ENCODE measurements around the gene RFC5. TPM values are rescaled to one million over a fixed set of nuclear protein-coding genes. Genes with fewer than 3 reads are reported as not detected.

Gene RFC5
- total RNA-seq, 1 experiment from 2014 or later, result 78.6 TPM

- Histone ChIP-seq H3K4me1 (ENCODE audit: control insufficient read depth in 1 of 2, insufficient read depth in 2 of 2, low read length in 2 of 2) (no peaks in the 10 kb centered on the region), H3K4me2 (ENCODE audit: low read length) (no peak overlapping the region), H3K27ac (ENCODE audit: low read depth, low read length) (no peak overlapping the region), H4K20me1 (ENCODE audit: insufficient read depth) (no peaks in the 10 kb centered on the region), H3K79me2 (ENCODE audit: insufficient read depth, low read length) (peaks cover 20% of the 10 kb centered on the region), H3K9ac (ENCODE audit: low read length) (no peak overlapping the region), H3K27me3 (ENCODE audit: insufficient read depth, low read length) (no peaks in the 10 kb centered on the region), H3K36me3 (ENCODE audit: control insufficient read depth in 1 of 2, insufficient read depth in 2 of 2, low read length in 2 of 2) (peaks cover 60 to 73% of the 10 kb centered on the region in 2 experiments), H3K9me2 (ENCODE audit: insufficient read depth) (no peaks in the 10 kb centered on the region), H3K4me3 (replicated peaks in 1 of 2; ENCODE audit: low read depth in 1 of 2, low read length in 2 of 2) (no peak overlapping the region), H2AFZ (ENCODE audit: low read depth, low read length, poor library complexity, severe bottlenecking) (no peak overlapping the region), H3K9me3 (ENCODE audit: control insufficient read depth in 1 of 2, insufficient read depth in 1 of 2, low read depth in 1 of 2, low read length in 2 of 2) (no peaks in the 10 kb centered on the region)
- RAD21 ChIA-PET (ENCODE audit: low non-redundant PET in 1 of 2, low total read pairs in 2 of 2, uncharacterized antibody in 2 of 2, unreplicated experiment in 2 of 2), result no interaction called here
- BruUV-seq (replicated peaks), result no TSS peak
- CTCF ChIA-PET, result no interaction called here
- DNase-seq (ENCODE audit: low read depth, low spot score) (no peak), ATAC-seq (no peak)
- no peak for TF ChIP-seq FOSL1 (IDR thresholded peaks at IDR 0.05; ENCODE audit: low read depth)
- TF ChIP-seq SIN3A (IDR thresholded peaks at IDR 0.05; ENCODE audit: low read depth), result no peak
- TF ChIP-seq JUND (IDR thresholded peaks at IDR 0.05), result no peak
- no peak for TF ChIP-seq EZH2phosphoT487 (IDR thresholded peaks at IDR 0.05; ENCODE audit: borderline replicate concordance)
- no peak for TF ChIP-seq ZNF274 (IDR thresholded peaks at IDR 0.05; ENCODE audit: low read depth, low read length)
- TF ChIP-seq RAD21 (IDR thresholded peaks at IDR 0.05; ENCODE audit: low read depth), result no peak
- no peak for TF ChIP-seq CBX3 (IDR thresholded peaks at IDR 0.05; ENCODE audit: low read depth)
- TF ChIP-seq, protein P1, sequence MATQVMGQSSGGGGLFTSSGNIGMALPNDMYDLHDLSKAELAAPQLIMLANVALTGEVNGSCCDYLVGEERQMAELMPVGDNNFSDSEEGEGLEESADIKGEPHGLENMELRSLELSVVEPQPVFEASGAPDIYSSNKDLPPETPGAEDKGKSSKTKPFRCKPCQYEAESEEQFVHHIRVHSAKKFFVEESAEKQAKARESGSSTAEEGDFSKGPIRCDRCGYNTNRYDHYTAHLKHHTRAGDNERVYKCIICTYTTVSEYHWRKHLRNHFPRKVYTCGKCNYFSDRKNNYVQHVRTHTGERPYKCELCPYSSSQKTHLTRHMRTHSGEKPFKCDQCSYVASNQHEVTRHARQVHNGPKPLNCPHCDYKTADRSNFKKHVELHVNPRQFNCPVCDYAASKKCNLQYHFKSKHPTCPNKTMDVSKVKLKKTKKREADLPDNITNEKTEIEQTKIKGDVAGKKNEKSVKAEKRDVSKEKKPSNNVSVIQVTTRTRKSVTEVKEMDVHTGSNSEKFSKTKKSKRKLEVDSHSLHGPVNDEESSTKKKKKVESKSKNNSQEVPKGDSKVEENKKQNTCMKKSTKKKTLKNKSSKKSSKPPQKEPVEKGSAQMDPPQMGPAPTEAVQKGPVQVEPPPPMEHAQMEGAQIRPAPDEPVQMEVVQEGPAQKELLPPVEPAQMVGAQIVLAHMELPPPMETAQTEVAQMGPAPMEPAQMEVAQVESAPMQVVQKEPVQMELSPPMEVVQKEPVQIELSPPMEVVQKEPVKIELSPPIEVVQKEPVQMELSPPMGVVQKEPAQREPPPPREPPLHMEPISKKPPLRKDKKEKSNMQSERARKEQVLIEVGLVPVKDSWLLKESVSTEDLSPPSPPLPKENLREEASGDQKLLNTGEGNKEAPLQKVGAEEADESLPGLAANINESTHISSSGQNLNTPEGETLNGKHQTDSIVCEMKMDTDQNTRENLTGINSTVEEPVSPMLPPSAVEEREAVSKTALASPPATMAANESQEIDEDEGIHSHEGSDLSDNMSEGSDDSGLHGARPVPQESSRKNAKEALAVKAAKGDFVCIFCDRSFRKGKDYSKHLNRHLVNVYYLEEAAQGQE (IDR thresholded peaks at IDR 0.05; ENCODE audit: low read depth), result no peak
- no peak for TF ChIP-seq SP1 (IDR thresholded peaks at IDR 0.05; ENCODE audit: low read depth)
- TF ChIP-seq, protein P2, sequence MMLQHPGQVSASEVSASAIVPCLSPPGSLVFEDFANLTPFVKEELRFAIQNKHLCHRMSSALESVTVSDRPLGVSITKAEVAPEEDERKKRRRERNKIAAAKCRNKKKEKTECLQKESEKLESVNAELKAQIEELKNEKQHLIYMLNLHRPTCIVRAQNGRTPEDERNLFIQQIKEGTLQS (IDR thresholded peaks at IDR 0.05), result no peak
- no peak for TF ChIP-seq POLR2AphosphoS5 (IDR thresholded peaks at IDR 0.05; ENCODE audit: low read depth, low read length)
- TF ChIP-seq SRF (IDR thresholded peaks at IDR 0.05; ENCODE audit: low read depth), result no peak
- TF ChIP-seq ELF1 (IDR thresholded peaks at IDR 0.05; ENCODE audit: borderline replicate concordance, low read depth), result no peak
- TF ChIP-seq EGR1 (IDR thresholded peaks at IDR 0.05; ENCODE audit: low read depth), result no peak
- TF ChIP-seq, protein P3, sequence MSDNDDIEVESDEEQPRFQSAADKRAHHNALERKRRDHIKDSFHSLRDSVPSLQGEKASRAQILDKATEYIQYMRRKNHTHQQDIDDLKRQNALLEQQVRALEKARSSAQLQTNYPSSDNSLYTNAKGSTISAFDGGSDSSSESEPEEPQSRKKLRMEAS (IDR thresholded peaks at IDR 0.05), result no peak
- no peak for TF ChIP-seq YY1 (IDR thresholded peaks at IDR 0.05; ENCODE audit: extremely low read depth, insufficient replicate concordance, low read depth, low read length)
- intact Hi-C loops (cut with micrococcal nuclease), result no loop called here
- POLR2A ChIA-PET, result no interaction called here
Observed at GRCh38 chr12:118025168-118025567, 8.7 kb downstream of the RFC5 start.
